Measurements from ENCODE around the gene ZNG1B.
"Not testable (repeated sequence)": the region's sequence is repeated elsewhere in the genome, so short reads cannot be mapped to it uniquely, and the experiment has no call there.

DNA sequence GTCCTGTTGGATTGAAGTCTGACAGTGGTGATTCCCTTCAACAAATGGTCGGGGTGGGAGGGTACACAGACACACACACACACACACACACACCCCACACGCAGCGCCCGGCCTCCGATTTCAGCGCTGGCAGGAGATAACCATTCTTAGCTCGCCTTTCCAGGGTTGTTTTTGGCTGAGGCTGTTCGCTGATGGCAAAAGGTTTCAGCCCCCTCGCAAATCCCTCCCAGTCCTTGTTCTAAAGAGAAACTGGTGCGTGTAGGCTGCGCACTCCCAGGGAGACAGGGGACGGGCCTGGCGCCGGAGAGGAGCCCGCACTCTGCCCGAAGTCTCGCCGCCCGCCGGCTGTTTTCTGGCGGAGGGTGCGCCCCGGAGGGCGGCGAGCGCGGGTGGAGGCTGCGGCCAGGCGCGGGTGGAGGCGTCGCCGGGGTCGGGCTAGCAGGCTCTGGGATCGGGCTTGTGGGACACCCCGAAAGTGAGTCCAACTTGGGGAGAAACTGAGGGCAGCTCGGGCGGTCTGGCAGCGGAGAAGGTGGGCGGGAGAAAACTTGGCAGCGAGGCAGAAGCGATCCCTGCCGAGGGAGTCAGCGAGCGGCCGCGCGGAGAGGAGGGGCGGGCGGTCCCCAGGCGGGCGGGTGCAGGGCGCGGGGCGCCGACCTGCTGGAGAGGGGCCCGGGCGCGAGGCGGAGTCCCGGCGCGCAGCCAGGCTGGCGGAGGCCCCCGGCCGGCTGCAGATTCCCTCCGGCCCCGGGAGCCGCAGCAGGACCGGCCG lies 103.9 kb downstream of the ZNG1B start:
- TF ChIP-seq POLR2A (IDR thresholded peaks at IDR 0.05), result not testable (repeated sequence)
- TF ChIP-seq, protein P1, sequence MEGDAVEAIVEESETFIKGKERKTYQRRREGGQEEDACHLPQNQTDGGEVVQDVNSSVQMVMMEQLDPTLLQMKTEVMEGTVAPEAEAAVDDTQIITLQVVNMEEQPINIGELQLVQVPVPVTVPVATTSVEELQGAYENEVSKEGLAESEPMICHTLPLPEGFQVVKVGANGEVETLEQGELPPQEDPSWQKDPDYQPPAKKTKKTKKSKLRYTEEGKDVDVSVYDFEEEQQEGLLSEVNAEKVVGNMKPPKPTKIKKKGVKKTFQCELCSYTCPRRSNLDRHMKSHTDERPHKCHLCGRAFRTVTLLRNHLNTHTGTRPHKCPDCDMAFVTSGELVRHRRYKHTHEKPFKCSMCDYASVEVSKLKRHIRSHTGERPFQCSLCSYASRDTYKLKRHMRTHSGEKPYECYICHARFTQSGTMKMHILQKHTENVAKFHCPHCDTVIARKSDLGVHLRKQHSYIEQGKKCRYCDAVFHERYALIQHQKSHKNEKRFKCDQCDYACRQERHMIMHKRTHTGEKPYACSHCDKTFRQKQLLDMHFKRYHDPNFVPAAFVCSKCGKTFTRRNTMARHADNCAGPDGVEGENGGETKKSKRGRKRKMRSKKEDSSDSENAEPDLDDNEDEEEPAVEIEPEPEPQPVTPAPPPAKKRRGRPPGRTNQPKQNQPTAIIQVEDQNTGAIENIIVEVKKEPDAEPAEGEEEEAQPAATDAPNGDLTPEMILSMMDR (IDR thresholded peaks at IDR 0.05), result not testable (repeated sequence)
